Uterus (tissue), 4 donors: ENCODE results near the gene SULF2. TPM values are rescaled to one million over a fixed set of nuclear protein-coding genes. Genes with fewer than 3 reads are reported as not detected.

Source experiments
- DNase-seq, 2 donors: peaks; one replicate each; pipeline ENCODE4 v3.0.0-alpha.2; 2019 to 2020
- H3K27ac ChIP-seq, 2 donors: fragments of 200-600 bp; sonication (generic); 1 replicate in 1 of 2; 2 replicates in 1 of 2; pipeline ENCODE4 v1.5.1; 2016 to 2018
- H3K27me3 ChIP-seq, 2 donors: fragments of 200-600 bp; sonication (generic); one replicate each; pipeline ENCODE4 v1.5.1; 2018 to 2019; ENCODE audit warnings: control low read depth in 1 of 2
- H3K36me3 ChIP-seq, 2 donors: fragments of 200-600 bp; sonication (generic); one replicate each; pipeline ENCODE4 v1.5.1; 2019; ENCODE audit warnings: control low read depth in 1 of 2
- H3K4me1 ChIP-seq, 2 donors: fragments of 200-600 bp; sonication (generic); one replicate each; pipeline ENCODE4 v1.5.1; 2018 to 2019; ENCODE audit warnings: control low read depth in 1 of 2
- H3K4me3 ChIP-seq, 2 donors: fragments of 200-600 bp; sonication (generic); 1 replicate in 1 of 2; 2 replicates in 1 of 2; pipeline ENCODE4 v1.5.1; 2018 to 2019; ENCODE audit warnings: mild to moderate bottlenecking in 1 of 2
- H3K9me3 ChIP-seq, 2 donors: fragments of 200-600 bp; sonication (generic); one replicate each; pipeline ENCODE4 v1.5.1; 2019; ENCODE audit warnings: control low read depth in 1 of 2
- POLR2A ChIP-seq, 2 donors: fragments of 450-650 bp; IDR thresholded peaks; one replicate each; pipeline ENCODE4 v1.6.1; 2016; ENCODE audit warnings: antibody characterized with exemption in 2 of 2, mild to moderate bottlenecking in 1 of 2, moderate library complexity in 1 of 2
- intact Hi-C: fragments of 100-400 bp; cut with DNase I; formaldehyde crosslinking; loops from one replicate; pipeline ENCODE4 v1.15.1; 2023; ENCODE audit warnings: low total_unique reads
- total RNA-seq, 4 donors: library from RNA; depleted of rRNA in 3 of 4; stranded (reverse); fragments of >200 nt in 3 of 4; gene quantifications; one replicate each; pipeline versions ENCODE4 v1.1.0 to v1.2.4, GENCODE V29; 2014 to 2023
- TF ChIP-seq, protein P1 (sequence below), 4 experiments: fragments of 200-600 bp in 2 of 4; fragments of 450-650 bp in 2 of 4; sonication (generic) in 2 of 4; IDR thresholded peaks; one replicate each; pipeline ENCODE4 v1.5.1; 2016 to 2019; ENCODE audit warnings: antibody characterized with exemption in 4 of 4, mild to moderate bottlenecking in 2 of 4, moderate library complexity in 1 of 4
- donor health status: DM: yes; HTN: yes; CAD: no.

The SULF2 gene
- total RNA-seq, 4 donors from 2014 or later: 95.9 to 558 (median 213) TPM

DNA sequence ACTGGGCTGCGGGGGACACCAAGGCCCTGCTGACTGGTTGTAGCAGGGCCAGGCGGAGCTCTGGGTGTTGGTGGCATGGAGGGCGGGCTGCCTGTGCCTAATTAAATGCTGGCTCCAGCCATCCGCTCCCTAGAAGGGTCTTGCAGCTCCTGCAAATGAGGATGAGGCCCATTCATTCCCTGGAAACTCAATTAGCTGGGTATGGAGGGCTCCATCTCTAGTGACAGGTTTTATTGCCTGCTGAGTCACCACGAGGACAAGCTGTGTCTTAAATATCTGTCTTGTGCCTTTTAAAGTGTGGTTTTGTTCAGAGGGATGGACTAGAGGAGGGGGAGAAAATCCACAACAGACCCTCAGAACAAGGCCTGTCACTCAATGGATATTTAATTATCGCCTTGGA, 60.9 kb downstream of the SULF2 start:
- intact Hi-C loops: no loop called here
- Histone ChIP-seq H3K9me3 (no peaks in the 10 kb centered on the region), H3K4me1 (no peaks in the 10 kb centered on the region), H3K4me3 (no peak overlapping the region), H3K27me3 (no peaks in the 10 kb centered on the region), H3K36me3 (no peaks in the 10 kb centered on the region), H3K27ac (no peak overlapping the region)
- DNase-seq: no peak
- no peak for TF ChIP-seq POLR2A (IDR thresholded peaks at IDR 0.05)
- TF ChIP-seq, protein P1, sequence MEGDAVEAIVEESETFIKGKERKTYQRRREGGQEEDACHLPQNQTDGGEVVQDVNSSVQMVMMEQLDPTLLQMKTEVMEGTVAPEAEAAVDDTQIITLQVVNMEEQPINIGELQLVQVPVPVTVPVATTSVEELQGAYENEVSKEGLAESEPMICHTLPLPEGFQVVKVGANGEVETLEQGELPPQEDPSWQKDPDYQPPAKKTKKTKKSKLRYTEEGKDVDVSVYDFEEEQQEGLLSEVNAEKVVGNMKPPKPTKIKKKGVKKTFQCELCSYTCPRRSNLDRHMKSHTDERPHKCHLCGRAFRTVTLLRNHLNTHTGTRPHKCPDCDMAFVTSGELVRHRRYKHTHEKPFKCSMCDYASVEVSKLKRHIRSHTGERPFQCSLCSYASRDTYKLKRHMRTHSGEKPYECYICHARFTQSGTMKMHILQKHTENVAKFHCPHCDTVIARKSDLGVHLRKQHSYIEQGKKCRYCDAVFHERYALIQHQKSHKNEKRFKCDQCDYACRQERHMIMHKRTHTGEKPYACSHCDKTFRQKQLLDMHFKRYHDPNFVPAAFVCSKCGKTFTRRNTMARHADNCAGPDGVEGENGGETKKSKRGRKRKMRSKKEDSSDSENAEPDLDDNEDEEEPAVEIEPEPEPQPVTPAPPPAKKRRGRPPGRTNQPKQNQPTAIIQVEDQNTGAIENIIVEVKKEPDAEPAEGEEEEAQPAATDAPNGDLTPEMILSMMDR (IDR thresholded peaks at IDR 0.05): no peak

DNA sequence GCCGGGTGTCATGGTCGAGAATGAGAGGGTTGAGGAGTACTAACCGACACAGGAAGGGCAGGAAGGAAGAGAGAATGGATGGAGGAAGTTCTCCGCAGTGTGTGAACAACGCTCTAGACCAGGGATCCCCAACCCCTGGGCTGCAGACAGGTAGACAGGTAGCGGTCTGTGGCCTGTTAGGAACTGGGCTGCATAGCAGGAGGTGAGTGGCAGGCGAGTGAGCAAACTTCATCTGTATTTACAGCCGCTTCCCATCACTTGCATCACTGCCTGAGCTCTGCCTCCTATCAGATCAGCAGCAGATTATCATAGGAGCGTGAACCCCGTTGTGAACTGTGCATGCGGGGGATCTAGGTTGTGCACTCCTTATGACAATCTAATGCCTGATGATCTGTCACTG, 62.0 kb downstream of the SULF2 start:
- Histone ChIP-seq H3K27me3 (no peaks in the 10 kb centered on the region), H3K4me3 (no peak overlapping the region), H3K36me3 (no peaks in the 10 kb centered on the region), H3K4me1 (no peaks in the 10 kb centered on the region), H3K27ac (no peak overlapping the region), H3K9me3 (no peaks in the 10 kb centered on the region)
- intact Hi-C loops: no loop called here
- DNase-seq: no peak
- TF ChIP-seq, protein P1 (IDR thresholded peaks at IDR 0.05): no peak
- TF ChIP-seq POLR2A (IDR thresholded peaks at IDR 0.05): no peak

DNA sequence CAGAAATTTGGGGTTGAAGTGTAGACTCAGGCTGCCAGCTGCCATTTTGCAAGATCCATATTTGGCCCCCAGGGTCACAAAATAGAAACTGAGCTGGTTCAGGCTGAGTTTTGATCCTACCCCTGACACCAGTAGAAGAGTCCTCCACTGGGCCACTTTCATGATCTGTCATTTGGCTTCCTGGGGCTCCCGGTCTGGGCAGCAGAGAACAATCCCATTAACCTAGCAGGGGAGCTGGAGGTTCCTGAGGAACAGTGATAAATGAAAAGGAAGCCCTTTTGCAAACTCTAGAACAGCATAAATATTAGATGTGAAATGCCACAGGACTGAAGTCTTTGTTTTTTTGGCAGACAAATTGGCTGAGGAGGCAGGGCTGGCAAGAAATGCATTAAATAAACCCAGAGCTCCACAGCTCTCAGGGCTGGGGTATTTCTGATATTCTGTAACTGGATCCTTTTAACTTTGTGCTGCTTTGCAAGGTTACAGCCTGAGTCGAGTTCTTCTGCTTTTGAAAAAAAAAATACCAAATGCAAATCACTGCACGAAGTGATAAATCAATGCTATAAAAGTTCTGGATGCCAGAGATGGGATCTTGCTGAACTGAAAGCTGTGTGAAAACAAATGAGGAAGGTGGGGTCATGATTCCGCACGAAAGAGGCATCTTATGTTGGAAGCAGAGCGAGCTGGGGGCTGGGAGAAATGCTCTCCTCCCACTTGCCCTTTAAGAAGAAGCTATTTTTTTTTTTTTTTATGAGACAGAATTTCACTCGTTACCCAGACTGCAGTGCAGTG, 64.4 kb downstream of the SULF2 start:
- intact Hi-C loops: no loop called here
- Histone ChIP-seq H3K27me3 (no peaks in the 10 kb centered on the region), H3K27ac (peak overlapping the region; percentile 76 to 83), H3K4me1 (no peaks in the 10 kb centered on the region), H3K36me3 (no peaks in the 10 kb centered on the region), H3K9me3 (no peaks in the 10 kb centered on the region), H3K4me3 (no peak overlapping the region)
- TF ChIP-seq POLR2A (IDR thresholded peaks at IDR 0.05): no peak
- peak; percentile 48 to 87 for DNase-seq

DNA sequence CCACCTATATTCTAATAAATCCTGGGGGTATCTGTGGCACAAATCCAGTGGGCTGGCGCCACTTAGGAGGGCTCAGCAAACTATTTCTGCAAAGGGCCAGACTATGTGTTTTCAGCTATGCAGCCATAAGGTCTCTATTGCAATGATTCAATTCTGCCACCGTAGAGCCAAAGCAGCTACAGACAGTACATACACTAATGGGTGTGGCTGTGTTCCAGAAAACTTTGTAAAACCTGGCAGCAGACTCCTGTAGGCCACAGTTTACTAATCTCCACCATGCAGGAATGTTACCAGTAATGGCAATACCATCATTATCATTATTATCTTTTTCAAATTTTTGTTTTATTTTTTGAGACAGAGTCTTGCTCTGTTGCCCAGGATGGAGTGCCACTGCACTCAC, 65.7 kb downstream of the SULF2 start:
- peak overlapping the region; percentile 76 to 83 for H3K27ac ChIP-seq
- H3K36me3 ChIP-seq: no peaks in the 10 kb centered on the region
- no peak overlapping the region for H3K4me3 ChIP-seq
- DNase-seq: no peak
- H3K9me3 ChIP-seq: no peaks in the 10 kb centered on the region
- H3K27me3 ChIP-seq: no peaks in the 10 kb centered on the region
- no peaks in the 10 kb centered on the region for H3K4me1 ChIP-seq
- intact Hi-C loops: no loop called here
- TF ChIP-seq, protein P1 (IDR thresholded peaks at IDR 0.05): no peak
- TF ChIP-seq POLR2A (IDR thresholded peaks at IDR 0.05): no peak

DNA sequence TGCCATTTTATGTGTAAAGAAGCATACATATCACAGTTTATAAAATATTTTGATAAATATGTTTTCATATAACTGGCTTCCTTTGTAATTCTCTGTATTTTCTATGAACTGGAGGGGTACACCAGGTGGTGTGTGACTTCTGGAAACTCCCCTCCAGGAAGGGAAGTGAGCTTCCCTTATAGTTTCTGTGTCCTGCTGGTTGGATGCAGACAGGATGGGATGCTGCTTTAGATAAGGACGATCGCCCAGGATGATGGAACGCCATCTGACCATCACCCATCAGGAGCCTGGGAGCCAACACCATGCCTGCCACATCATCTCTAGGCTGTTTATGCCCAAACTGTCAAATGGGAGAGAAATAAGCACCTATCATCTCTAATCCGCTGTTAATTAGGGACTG, 66.1 kb downstream of the SULF2 start:
- Histone ChIP-seq H3K27me3 (no peaks in the 10 kb centered on the region), H3K36me3 (no peaks in the 10 kb centered on the region), H3K4me1 (no peaks in the 10 kb centered on the region), H3K9me3 (no peaks in the 10 kb centered on the region), H3K27ac (peak overlapping the region; percentile 76 to 83), H3K4me3 (no peak overlapping the region)
- no peak for TF ChIP-seq POLR2A (IDR thresholded peaks at IDR 0.05)
- TF ChIP-seq, protein P1 (IDR thresholded peaks at IDR 0.05): no peak
- DNase-seq: no peak
- intact Hi-C loops: no loop called here
